H1 (cell line): Measurements from ENCODE around the gene KRR1.

Experiments
- CBX5 ChIP-seq: fragments of 300-800, 300-1000 bp; sonication (generic); IDR thresholded peaks from 2 replicates; pipeline ENCODE4 v1.7.1; 2016; ENCODE audit warnings: antibody characterized with exemption, low read length, low read depth
- CREB1 ChIP-seq: IDR thresholded peaks from 2 replicates; pipeline ENCODE4 v1.6.1; 2012; ENCODE audit warnings: inconsistent platforms
- CTCF ChIP-seq, 3 experiments: IDR thresholded peaks; 1 replicate in 2 of 3; 2 replicates in 1 of 3; pipeline versions ENCODE4 v1.5.1 to v1.6.1; 2011; ENCODE audit warnings: low read length in 3 of 3, mild to moderate bottlenecking in 3 of 3, inconsistent platforms in 2 of 3, low read depth in 1 of 3, moderate library complexity in 1 of 3; ENCODE audit not compliant: insufficient read depth in 1 of 3; ENCODE audit errors: control extremely low read depth in 1 of 3
- EP300 ChIP-seq, 2 experiments: IDR thresholded peaks; 1 replicate in 1 of 2; 2 replicates in 1 of 2; pipeline ENCODE4 v1.6.1; 2011 to 2012; ENCODE audit warnings: low read depth in 2 of 2, low read length in 2 of 2, mild to moderate bottlenecking in 2 of 2, borderline replicate concordance in 1 of 2, inconsistent platforms in 1 of 2, moderate library complexity in 1 of 2
- EZH2 ChIP-seq: fragments of 200-600 bp; sonication (generic); IDR thresholded peaks from 2 replicates; pipeline ENCODE4 v1.7.1; 2012; ENCODE audit warnings: low read depth, mild to moderate bottlenecking, moderate library complexity, low read length, inconsistent platforms; ENCODE audit not compliant: severe bottlenecking
- JUN ChIP-seq: IDR thresholded peaks from 2 replicates; pipeline ENCODE4 v1.6.1; 2011; ENCODE audit warnings: low read depth, mild to moderate bottlenecking, improper control_type of control experiment, low read length
- POLR2A ChIP-seq, 2 experiments: IDR thresholded peaks; 1 replicate in 1 of 2; 2 replicates in 1 of 2; pipeline ENCODE4 v1.6.1; 2011; ENCODE audit warnings: low read depth in 2 of 2, low read length in 2 of 2, mild to moderate bottlenecking in 2 of 2; ENCODE audit errors: control extremely low read depth in 1 of 2
- POLR2AphosphoS5 ChIP-seq: IDR thresholded peaks from 2 replicates; pipeline ENCODE4 v1.6.1; 2011; ENCODE audit warnings: low read depth, low read length
- RAD21 ChIP-seq, 2 experiments: IDR thresholded peaks in 1 of 2; conservative IDR thresholded peaks in 1 of 2; 2 replicates each; pipeline ENCODE4 v1.6.1; 2011; ENCODE audit warnings: low read depth in 2 of 2, low read length in 2 of 2, improper control_type of control experiment in 1 of 2, inconsistent platforms in 1 of 2, mild to moderate bottlenecking in 1 of 2, moderate library complexity in 1 of 2

- TF ChIP-seq EZH2 (no peak), CTCF (IDR thresholded peaks at IDR 0.05; ENCODE audit: control extremely low read depth in 1 of 3, insufficient read depth in 1 of 3, low read depth in 1 of 3, low read length in 3 of 3) (no peak), POLR2A (IDR thresholded peaks at IDR 0.05; ENCODE audit: control extremely low read depth in 1 of 2, low read depth in 2 of 2, low read length in 2 of 2) (no peak), EP300 (IDR thresholded peaks at IDR 0.05; ENCODE audit: borderline replicate concordance in 1 of 2, low read depth in 2 of 2, low read length in 2 of 2) (no peak), CREB1 (no peak), POLR2AphosphoS5 (no peak), JUN (no peak), RAD21 (IDR thresholded peaks at IDR 0.05 in 1 of 2, conservative IDR thresholded peaks at IDR 0.05 in 1 of 2; ENCODE audit: low read depth in 2 of 2, low read length in 2 of 2) (no peak), CBX5 (no peak)
Observed at GRCh38 chr12:75539889-75540288, 28.5 kb upstream of the KRR1 start.
